ENCODE data around the gene REEP1.
"Not testable (repeated sequence)": the region's sequence is repeated elsewhere in the genome, so short reads cannot be mapped to it uniquely, and the experiment has no call there.

Gene REEP1

DNA sequence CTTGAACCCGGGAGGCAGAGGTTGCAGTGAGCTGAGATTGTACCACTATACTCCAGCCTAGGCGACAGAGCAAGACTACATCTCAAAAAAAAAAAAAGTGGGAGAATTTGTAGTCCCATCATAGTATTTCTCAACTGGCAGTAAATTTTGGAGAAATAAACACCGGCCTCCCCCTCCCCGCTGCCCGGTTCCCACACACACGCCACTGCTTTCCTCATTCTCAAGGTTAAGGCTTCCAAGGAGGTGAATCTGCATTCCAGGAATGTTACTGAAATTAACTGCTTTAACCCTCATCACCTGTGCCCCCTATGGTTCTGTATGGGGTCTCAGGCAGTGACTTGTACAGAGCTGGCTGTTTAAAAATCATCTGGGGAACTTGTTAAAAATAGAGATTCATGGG is 88.2 kb downstream of the REEP1 start:
- no peak for DNase-seq (ENCODE audit: low spot score)
- no peak overlapping the region for H3K4ac ChIP-seq (ENCODE audit: low read length)
- H2BK5ac ChIP-seq (ENCODE audit: low read length): no peak overlapping the region
- H3K9me3 ChIP-seq (replicated peaks in 1 of 2; ENCODE audit: control insufficient read depth in 2 of 2, insufficient read depth in 1 of 2, low read depth in 1 of 2, low read length in 2 of 2): peaks cover 0 to 3% of the 10 kb centered on the region in 2 donors
- H3K9ac ChIP-seq (ENCODE audit: low read depth, low read length, poor library complexity): no peak overlapping the region
- no peak overlapping the region for H2AFZ ChIP-seq (ENCODE audit: low read length)
- no peaks in the 10 kb centered on the region for H3K27me3 ChIP-seq (ENCODE audit: control insufficient read depth in 3 of 3, insufficient read depth in 3 of 3, low read depth in 1 of 3, low read length in 3 of 3)
- H2BK120ac ChIP-seq (ENCODE audit: low read depth, low read length): no peak overlapping the region
- H3K4me2 ChIP-seq (ENCODE audit: insufficient read depth, low read length, poor library complexity, severe bottlenecking): no peak overlapping the region
- no peak overlapping the region for H3K14ac ChIP-seq (ENCODE audit: low read length)
- H3K4me3 ChIP-seq (ENCODE audit: low read length in 2 of 2): no peak overlapping the region
- H4K91ac ChIP-seq (ENCODE audit: low read depth, low read length, poor library complexity): no peak overlapping the region
- H3K79me1 ChIP-seq (ENCODE audit: low read depth, low read length): no peaks in the 10 kb centered on the region
- H3K27ac ChIP-seq (replicated peaks; ENCODE audit: low read length): no peak overlapping the region
- H2BK15ac ChIP-seq (ENCODE audit: low read length): no peak overlapping the region
- H2BK12ac ChIP-seq (ENCODE audit: low read length): no peak overlapping the region
- H4K8ac ChIP-seq (ENCODE audit: low read depth, low read length): no peak overlapping the region
- peaks cover 2 to 4% of the 10 kb centered on the region in 2 donors for H3K4me1 ChIP-seq (ENCODE audit: control insufficient read depth in 2 of 2, insufficient read depth in 1 of 2, low read depth in 1 of 2, low read length in 2 of 2)
- H3K18ac ChIP-seq (ENCODE audit: low read length): no peak overlapping the region
- no peak overlapping the region for H3K23ac ChIP-seq (ENCODE audit: low read depth, low read length, poor library complexity)
- H3K36me3 ChIP-seq (replicated peaks in 1 of 2; ENCODE audit: control insufficient read depth in 2 of 2, insufficient read depth in 2 of 2, low read length in 2 of 2): no peaks in the 10 kb centered on the region
- no CpG with 5 or more reads among the region's 6 CpGs for WGBS, 2 donors (ENCODE audit: extremely low coverage in 2 of 2, insufficient read length in 2 of 2, insufficient replicate concordance in 1 of 2)
- H2AK5ac ChIP-seq (ENCODE audit: low read depth, low read length): no peak overlapping the region

GRCh38 chr2:86245222-86245621 is 92.2 kb downstream of the REEP1 start:
- WGBS, 2 donors (ENCODE audit: extremely low coverage in 2 of 2, insufficient read length in 2 of 2, insufficient replicate concordance in 1 of 2): no CpG with 5 or more reads among the region's 5 CpGs
- H2BK15ac ChIP-seq (ENCODE audit: low read length): not testable (repeated sequence)

GRCh38 chr2:86244781-86245180 is 92.6 kb downstream of the REEP1 start:
- not testable (repeated sequence) for H3K4me3 ChIP-seq (ENCODE audit: low read length in 2 of 2); H3K4me1 ChIP-seq (ENCODE audit: control insufficient read depth in 2 of 2, insufficient read depth in 1 of 2, low read depth in 1 of 2, low read length in 2 of 2); H2BK120ac ChIP-seq (ENCODE audit: low read depth, low read length); H2AK5ac ChIP-seq (ENCODE audit: low read depth, low read length); H3K27me3 ChIP-seq (ENCODE audit: control insufficient read depth in 3 of 3, insufficient read depth in 3 of 3, low read depth in 1 of 3, low read length in 3 of 3); H3K9ac ChIP-seq (ENCODE audit: low read depth, low read length, poor library complexity); H3K4me2 ChIP-seq (ENCODE audit: insufficient read depth, low read length, poor library complexity, severe bottlenecking); H3K9me3 ChIP-seq (replicated peaks in 1 of 2; ENCODE audit: control insufficient read depth in 2 of 2, insufficient read depth in 1 of 2, low read depth in 1 of 2, low read length in 2 of 2); H2AFZ ChIP-seq (ENCODE audit: low read length); H4K91ac ChIP-seq (ENCODE audit: low read depth, low read length, poor library complexity); H3K27ac ChIP-seq (replicated peaks; ENCODE audit: low read length); H3K79me1 ChIP-seq (ENCODE audit: low read depth, low read length); H3K36me3 ChIP-seq (replicated peaks in 1 of 2; ENCODE audit: control insufficient read depth in 2 of 2, insufficient read depth in 2 of 2, low read length in 2 of 2); H3K18ac ChIP-seq (ENCODE audit: low read length); H3K14ac ChIP-seq (ENCODE audit: low read length); H2BK5ac ChIP-seq (ENCODE audit: low read length); H2BK15ac ChIP-seq (ENCODE audit: low read length); DNase-seq (ENCODE audit: low spot score); H4K8ac ChIP-seq (ENCODE audit: low read depth, low read length); H3K4ac ChIP-seq (ENCODE audit: low read length); H3K23ac ChIP-seq (ENCODE audit: low read depth, low read length, poor library complexity); H2BK12ac ChIP-seq (ENCODE audit: low read length)
- WGBS, 2 donors (ENCODE audit: extremely low coverage in 2 of 2, insufficient read length in 2 of 2, insufficient replicate concordance in 1 of 2): no CpG with 5 or more reads among the region's 5 CpGs

More at GRCh38 chr2:86245222-86245621, 92.2 kb downstream of the REEP1 start:
- not testable (repeated sequence) for H2BK5ac ChIP-seq (ENCODE audit: low read length); H3K4ac ChIP-seq (ENCODE audit: low read length); H3K79me1 ChIP-seq (ENCODE audit: low read depth, low read length); H3K4me2 ChIP-seq (ENCODE audit: insufficient read depth, low read length, poor library complexity, severe bottlenecking); H3K9me3 ChIP-seq (replicated peaks in 1 of 2; ENCODE audit: control insufficient read depth in 2 of 2, insufficient read depth in 1 of 2, low read depth in 1 of 2, low read length in 2 of 2); H2AK5ac ChIP-seq (ENCODE audit: low read depth, low read length); H3K27ac ChIP-seq (replicated peaks; ENCODE audit: low read length); DNase-seq (ENCODE audit: low spot score); H2BK120ac ChIP-seq (ENCODE audit: low read depth, low read length); H2BK12ac ChIP-seq (ENCODE audit: low read length); H3K14ac ChIP-seq (ENCODE audit: low read length); H4K8ac ChIP-seq (ENCODE audit: low read depth, low read length); H3K4me1 ChIP-seq (ENCODE audit: control insufficient read depth in 2 of 2, insufficient read depth in 1 of 2, low read depth in 1 of 2, low read length in 2 of 2); H4K91ac ChIP-seq (ENCODE audit: low read depth, low read length, poor library complexity); H3K18ac ChIP-seq (ENCODE audit: low read length); H3K27me3 ChIP-seq (ENCODE audit: control insufficient read depth in 3 of 3, insufficient read depth in 3 of 3, low read depth in 1 of 3, low read length in 3 of 3); H3K9ac ChIP-seq (ENCODE audit: low read depth, low read length, poor library complexity); H2AFZ ChIP-seq (ENCODE audit: low read length); H3K4me3 ChIP-seq (ENCODE audit: low read length in 2 of 2); H3K36me3 ChIP-seq (replicated peaks in 1 of 2; ENCODE audit: control insufficient read depth in 2 of 2, insufficient read depth in 2 of 2, low read length in 2 of 2); H3K23ac ChIP-seq (ENCODE audit: low read depth, low read length, poor library complexity)

GRCh38 chr2:86243950-86244733 is 93.3 kb downstream of the REEP1 start:
- Histone ChIP-seq H3K9me3 (replicated peaks in 1 of 2; ENCODE audit: control insufficient read depth in 2 of 2, insufficient read depth in 1 of 2, low read depth in 1 of 2, low read length in 2 of 2) (peaks cover 1 to 3% of the 10 kb centered on the region in 2 donors), H3K27me3 (ENCODE audit: control insufficient read depth in 3 of 3, insufficient read depth in 3 of 3, low read depth in 1 of 3, low read length in 3 of 3) (peaks cover 0 to 5% (median 0%) of the 10 kb centered on the region in 3 experiments), H4K91ac (ENCODE audit: low read depth, low read length, poor library complexity) (no peak overlapping the region), H3K23ac (ENCODE audit: low read depth, low read length, poor library complexity) (no peak overlapping the region), H3K4me2 (ENCODE audit: insufficient read depth, low read length, poor library complexity, severe bottlenecking) (no peak overlapping the region), H3K4ac (ENCODE audit: low read length) (no peak overlapping the region), H2AFZ (ENCODE audit: low read length) (no peak overlapping the region), H2AK5ac (ENCODE audit: low read depth, low read length) (no peak overlapping the region), H3K36me3 (replicated peaks in 1 of 2; ENCODE audit: control insufficient read depth in 2 of 2, insufficient read depth in 2 of 2, low read length in 2 of 2) (no peaks in the 10 kb centered on the region), H3K79me1 (ENCODE audit: low read depth, low read length) (no peaks in the 10 kb centered on the region), H4K8ac (ENCODE audit: low read depth, low read length) (no peak overlapping the region), H3K14ac (ENCODE audit: low read length) (no peak overlapping the region), H3K4me3 (ENCODE audit: low read length in 2 of 2) (no peak overlapping the region), H2BK12ac (ENCODE audit: low read length) (no peak overlapping the region), H3K27ac (replicated peaks; ENCODE audit: low read length) (no peak overlapping the region), H2BK5ac (ENCODE audit: low read length) (no peak overlapping the region), H3K18ac (ENCODE audit: low read length) (no peak overlapping the region), H2BK15ac (ENCODE audit: low read length) (no peak overlapping the region), H3K9ac (ENCODE audit: low read depth, low read length, poor library complexity) (no peak overlapping the region), H2BK120ac (ENCODE audit: low read depth, low read length) (no peak overlapping the region), H3K4me1 (ENCODE audit: control insufficient read depth in 2 of 2, insufficient read depth in 1 of 2, low read depth in 1 of 2, low read length in 2 of 2) (peaks cover under 1 to 3% of the 10 kb centered on the region in 2 donors)
- WGBS, 2 donors (ENCODE audit: extremely low coverage in 2 of 2, insufficient read length in 2 of 2, insufficient replicate concordance in 1 of 2): no CpG with 5 or more reads among the region's 5 CpGs
- no peak for DNase-seq (ENCODE audit: low spot score)
